CD4-positive, alpha-beta T cell treated with Interleukin-10 for 1 hour (primary cell): ENCODE data around the gene ARHGEF38.

ENCODE experiments used
- DNase-seq: peaks from one replicate; pipeline ENCODE4 v3.0.0-alpha.2; 2020

ARHGEF38 gene

DNA sequence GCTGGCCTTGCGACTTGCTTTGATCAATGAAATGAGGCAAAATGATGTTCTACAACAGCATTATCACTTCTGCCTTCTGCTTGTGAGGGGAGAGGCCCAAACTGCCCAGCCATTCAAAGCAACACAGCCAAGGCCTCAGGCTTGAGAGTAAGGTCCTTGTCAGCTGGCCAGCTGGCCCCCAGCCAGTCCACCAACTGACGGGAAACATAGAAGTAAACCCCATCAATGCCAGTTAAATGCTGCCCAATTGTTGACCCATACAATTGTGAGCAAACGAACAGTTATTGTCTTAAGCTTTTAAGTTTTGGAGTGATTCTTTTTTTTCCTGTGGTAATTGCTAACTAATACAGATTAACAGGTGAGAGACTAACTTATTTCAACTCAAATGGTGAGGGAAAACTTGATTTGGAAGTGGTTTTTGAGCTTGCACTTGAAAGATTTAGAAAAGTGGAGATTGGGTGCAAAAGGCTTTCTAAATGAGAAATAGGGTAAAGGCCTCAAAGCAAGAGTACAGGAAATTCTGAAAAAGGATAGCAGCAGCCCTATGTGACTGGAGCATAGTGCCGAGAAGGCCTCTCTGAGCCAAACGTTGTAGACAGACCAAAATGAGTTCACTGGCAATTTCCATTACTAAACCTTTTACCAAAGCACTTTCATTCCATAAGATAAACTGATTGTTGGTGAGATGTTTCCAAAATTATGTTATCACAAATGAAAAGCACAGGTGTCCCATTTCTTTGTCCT, 66.9 kb downstream of the ARHGEF38 start:
- DNase-seq = no peak

DNA sequence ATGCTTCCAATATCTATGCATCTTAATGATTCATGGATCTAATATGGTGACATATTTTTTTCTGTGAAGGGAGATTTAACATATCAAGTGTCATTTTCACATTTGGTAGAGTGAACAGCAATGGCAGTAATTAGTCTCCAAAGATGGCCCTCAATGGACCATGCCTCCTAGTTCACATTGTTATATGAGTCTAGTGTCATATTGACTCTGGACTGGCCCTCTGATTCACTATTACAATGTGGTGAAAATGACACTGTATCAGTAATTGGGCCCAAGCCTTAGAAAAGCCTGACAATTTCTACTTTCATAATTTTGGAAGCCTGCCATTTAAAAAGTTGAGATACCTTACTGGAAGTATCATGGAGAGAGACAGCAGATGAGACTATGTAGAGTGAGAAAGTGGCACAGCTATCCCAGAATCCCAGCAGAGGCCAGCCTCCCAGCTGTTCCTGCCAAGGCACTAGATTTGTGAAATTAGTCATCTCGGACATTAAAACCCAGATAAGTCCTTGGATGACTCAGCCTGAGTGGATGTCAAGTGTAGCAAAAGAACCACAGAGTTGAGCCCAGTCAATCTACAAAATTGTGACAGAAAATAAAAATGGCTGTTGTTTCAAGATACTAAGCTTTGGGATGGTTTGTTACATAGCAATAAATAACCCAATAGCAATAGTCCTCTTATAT, 68.4 kb downstream of the ARHGEF38 start:
- no peak for DNase-seq

DNA sequence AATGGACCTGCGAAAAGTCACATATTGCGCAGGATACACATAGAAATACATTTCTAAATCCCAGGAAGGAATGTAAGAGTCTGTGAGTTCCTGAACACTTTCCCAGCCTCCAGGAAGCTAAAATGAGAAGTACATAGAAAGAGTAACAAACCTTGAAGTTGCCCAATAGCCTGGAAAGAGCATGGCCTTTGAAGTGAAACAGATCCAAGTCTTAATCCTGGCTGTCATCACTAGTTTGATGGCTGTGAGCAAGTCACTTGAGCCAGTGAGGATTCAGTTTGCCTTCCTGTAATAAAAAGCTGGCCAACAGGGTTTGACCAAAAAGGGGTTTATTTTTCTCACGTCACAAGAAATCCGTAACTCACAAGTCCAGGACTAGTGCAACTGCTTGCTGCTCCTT, 69.8 kb downstream of the ARHGEF38 start:
- no peak for DNase-seq

DNA sequence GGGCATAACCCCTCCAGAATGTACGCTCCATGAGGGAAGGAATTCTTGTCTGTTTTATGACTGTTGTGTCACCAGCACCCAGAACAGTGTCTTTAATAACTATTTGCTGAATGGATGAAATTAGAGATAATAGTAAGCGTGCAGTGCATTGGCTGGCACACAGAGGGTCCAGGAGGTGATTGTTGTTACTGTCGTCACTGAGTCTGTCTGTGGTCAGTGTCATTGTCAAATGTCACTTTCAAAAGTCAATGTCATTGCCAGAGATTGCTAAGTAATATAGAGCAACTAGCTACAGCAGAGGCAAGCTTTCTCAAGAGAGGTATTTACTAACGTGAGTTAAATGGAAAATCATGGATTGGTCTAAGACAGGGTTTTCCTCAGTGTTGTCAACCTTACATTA, 70.7 kb downstream of the ARHGEF38 start:
- DNase-seq = no peak

DNA sequence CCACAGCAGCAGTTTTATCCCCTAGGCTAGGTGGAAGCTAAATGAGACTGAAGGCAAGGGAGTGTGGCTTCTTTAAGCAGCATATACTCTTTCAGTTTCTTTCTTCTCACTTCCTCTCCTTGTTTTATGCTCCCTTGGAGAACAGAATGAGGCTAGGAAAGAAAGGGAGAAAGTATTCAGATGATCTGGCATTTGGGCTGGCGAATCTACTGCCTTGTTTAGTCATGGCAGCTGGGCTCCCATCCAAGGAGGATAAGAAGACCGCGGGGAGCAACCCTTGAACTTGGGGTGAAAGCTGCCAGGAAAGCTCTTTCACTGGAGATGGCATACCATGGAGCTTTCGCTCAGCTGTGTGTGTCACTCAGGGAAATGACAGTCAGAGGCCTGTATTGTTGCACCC, 72.1 kb downstream of the ARHGEF38 start:
- no peak for DNase-seq

DNA sequence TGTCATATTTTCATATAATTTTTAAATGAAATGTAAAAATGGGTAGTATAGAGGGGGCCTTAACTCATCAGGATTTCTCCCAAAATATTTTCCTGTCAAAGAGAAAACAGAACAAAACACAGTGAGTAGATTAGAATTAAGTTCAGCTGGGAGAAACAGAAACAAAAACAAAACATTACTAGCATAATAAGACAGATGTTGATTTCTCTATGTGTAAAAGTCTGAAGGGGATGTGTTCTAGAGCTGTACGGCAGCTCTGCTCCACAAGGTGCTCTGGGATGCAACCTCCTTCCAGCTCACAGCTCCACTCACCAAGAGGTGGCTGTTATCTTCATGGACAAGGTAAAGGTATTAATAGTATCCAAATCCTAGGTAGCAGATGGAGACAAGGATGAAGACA, 72.8 kb downstream of the ARHGEF38 start:
- no peak for DNase-seq

DNA sequence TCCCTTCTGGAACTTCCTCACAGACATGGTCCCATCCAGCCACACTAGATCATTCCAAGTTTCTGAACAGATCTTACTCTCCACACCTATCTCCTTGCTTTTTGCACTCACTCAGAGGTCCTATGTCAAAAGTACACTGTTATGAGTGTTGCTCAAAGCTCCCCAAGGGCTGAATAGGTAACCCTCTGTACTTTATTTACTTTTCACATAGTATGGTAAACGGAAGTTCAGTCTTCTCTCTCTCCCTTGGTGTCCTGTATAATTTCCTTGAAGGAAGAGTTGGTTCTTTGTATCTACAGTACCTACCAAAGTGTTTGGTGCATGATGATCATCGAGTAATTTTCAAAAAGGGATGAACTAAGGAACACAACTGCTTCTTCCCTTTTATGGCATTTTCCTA, 74.4 kb downstream of the ARHGEF38 start:
- DNase-seq = no peak

DNA sequence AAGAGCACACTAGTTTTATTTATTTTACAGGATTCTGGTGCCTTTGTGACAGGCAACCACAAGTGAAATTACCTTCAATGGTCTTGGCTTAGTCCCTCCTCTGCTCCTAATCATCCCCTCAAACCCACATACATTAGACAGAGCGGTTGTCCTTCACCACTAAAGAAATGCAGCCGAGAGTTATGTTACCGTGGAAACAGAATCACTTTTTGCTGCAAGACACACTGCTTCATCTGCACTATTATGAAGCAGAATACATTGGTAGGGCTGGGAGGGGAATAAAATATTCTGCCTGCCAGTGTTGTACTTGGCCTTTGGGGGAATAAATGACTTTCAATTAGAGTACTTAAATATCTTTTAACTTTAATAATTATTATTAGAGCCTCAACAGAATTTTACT, 75.2 kb downstream of the ARHGEF38 start:
- no peak for DNase-seq

DNA sequence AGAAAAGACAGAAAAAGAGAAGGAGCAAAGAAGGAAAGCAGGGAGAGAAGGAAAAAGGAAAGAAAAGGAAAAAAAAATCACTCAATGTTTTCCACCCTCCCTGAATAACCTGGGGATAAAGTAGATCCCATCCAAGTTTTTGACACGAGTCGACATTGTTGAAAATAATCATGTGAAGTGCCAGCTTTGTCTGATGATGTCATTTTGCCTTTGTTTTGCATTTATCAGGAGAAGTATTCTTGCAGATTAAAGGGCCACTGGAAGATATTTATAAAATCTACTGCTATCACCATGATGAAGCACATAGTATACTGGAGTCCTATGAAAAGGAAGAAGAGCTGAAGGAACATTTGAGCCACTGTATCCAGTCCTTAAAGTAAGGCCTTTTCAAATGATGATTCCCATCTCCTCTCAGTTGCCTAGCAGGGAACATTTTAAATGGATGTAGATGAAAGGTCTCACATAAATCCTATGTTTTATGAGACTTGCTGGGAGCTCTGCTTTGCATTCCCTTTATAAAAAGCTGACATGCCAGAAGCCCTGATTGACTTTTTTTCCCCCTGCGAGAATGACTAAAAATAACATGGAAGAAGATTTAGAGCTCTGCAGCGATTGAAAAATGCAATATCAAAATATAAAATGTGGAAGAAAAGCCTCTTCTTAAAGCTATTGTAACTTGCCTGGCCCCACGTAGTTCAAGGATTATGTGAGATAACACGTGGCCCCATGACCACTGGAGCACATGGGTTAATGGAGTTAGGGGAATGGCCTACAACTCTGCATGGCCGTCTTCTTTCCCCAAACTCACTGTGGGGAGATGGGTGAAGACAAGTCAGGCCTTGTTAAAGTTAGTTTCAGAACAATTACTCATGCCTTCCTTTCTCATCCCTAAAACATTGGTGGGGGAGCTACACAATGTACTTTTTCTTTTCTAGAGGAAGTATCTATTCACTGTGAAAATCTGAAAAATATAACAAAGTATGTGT, 78.5 kb downstream of the ARHGEF38 start:
- no peak for DNase-seq

DNA sequence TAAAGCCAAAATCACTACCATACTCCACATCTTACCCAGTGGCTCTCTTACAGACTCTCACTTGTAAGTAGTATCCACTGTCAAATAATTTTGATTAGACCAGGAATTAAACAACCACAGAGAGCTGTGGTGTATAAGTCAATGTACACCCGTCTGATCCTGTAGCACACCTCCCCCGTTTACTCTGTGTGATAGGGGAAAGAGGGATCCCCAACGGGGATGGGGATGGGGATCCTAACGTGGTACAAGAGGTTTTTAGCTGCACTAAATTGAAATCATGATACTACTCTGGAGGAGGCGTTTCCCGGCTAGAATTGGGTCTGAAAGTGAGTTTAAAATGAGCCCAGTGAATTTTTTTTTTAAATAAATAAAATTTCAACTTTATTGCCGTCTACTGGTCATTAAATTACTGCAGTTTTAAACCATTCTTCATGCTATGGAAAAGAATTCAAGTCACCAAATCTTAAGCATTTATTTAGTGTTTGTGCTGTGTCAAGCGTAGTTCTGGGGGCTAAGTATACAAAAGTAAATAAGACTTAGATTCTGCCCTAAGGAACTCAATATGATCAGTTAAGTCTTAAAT, 79.5 kb downstream of the ARHGEF38 start:
- DNase-seq = no peak

DNA sequence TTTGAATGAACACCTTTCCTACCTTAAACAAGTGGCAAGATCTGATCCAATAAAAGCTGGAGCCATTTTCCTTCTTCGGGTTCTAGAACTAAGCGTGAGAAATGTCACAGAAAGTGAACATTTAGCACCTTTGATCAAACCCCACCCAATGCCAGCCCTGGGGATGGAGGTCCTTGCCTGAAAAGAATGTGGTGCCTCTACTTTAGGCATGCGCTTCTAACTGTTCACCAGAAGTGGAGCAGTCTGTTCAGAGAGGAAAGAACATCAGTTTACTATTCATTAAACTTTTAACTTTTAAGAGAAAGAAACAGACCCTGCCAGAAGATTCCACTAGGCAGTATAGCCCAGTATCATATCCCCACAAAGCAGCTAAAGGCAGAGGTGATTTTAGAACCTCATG, 80.2 kb downstream of the ARHGEF38 start:
- DNase-seq = no peak

DNA sequence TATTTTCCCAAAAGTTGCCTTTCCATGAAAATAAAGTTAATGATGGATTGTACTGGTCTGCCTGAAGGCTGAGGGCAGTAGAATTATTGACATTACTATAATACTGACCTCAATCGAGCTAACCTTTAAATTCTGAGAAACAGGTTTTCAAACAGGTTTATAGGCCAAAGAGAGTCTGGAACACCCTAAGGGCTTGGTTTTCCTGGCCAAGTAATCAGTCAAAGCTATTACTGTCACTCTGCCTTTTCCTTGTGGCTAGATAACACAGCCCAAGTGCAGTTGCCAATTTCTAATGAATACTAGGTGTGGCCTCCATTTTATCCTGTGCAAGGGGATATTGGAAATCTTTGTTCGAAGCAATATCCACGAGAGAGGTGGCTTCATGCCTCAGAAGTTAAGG, 80.8 kb downstream of the ARHGEF38 start:
- no peak for DNase-seq

DNA sequence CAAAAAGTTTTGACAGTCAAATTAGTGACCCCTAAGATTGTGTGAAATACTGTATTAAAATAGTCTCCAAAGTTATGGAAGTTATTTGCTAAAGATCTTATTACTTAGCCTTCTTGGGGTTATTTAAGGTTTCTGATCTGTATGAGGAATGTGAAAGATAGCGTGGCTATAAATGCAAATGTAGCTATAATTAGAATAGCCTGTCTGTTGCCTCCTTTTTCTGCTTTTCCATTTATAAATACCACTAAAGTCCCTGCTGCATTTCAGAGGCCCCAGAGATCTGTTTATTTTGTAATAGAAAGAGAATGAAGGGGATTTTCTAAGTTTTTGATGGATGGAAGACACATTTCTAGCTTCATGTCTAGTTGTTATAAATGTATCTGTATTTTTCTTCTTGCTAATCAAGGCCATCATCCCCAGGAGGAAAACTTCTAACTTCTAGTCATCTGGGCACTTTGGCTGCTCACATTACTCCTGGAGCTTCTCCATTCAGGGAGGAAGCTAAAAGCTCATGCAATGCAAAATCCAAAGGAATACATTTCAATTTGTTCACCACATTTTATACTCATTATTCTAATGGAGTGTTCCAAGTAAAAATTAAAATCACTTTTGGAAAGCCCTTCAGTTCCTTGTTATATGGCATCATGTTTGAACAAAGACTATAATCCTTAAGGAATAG, 82.1 kb downstream of the ARHGEF38 start:
- DNase-seq = no peak

DNA sequence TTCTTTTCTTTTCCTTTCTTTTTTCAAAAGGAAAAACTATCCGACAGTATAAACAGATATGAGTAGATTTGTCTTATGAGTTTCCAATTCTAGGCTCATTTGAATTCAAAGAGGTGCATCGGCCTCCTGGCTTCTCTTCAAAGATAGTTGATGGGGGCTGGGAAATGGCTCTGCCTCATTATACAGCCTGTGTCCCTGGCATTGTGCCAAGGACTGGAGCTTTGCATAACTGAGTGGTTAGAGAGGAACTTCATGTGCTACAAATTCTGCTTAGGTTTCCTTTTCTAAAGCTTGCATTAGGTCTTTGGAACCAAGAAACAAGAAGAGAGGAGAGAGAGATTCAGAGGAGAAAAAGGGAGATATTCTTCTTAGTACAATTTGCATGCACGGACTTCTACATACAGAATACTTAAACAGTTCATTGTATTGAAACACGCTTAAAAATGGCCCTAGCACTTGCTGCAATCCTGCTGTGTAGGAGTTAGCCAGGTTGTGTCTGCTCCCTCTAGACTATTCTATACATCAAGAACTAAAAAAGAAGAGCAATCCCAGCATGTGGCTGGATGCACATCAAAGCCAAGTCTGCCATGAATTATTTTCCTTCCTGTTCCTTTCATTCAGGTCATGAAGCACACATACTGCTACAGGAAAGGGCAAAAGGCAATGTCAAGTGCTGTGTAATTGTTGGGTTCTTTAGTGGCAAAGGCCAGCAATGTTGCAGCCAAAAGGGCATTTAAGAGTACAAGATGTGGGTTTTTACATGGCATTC, 85.2 kb downstream of the ARHGEF38 start:
- no peak for DNase-seq

DNA sequence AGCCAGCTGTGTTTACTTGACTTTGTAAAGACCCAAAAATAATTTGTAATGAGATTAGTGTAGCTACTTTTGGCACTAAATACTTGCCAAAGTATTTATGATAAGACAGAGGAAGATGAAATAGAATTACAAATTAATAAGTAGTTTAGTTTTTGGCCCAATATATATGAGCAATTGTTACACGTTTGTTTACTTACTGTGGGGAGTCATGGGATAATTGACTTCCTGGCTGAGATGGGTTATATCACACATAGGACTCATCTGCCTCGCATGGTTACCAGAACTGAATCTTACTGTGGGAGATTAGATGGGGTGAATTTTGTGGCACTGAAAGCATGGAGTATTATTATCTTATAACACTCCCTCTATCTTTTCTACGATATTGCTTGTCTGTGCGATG, 89.4 kb downstream of the ARHGEF38 start:
- no peak for DNase-seq

DNA sequence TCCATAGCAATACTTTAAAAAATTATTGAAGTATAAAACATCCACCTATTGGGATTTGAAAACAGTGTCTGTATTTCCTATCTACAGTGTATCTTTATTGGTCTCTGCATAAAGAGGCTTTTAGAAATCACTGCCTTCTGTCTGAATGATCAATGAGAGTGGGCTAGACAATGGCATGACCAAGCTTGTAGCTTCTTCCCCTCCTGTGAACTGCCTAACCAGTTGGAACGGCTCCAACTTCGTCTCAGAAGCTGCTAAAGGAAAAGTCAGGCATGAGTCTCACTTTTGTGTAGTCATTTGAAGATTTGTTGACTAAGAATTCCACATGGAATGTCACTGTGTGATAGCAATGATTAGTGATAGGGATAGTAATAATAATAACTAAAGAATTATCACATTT, 91.8 kb downstream of the ARHGEF38 start:
- no peak for DNase-seq

DNA sequence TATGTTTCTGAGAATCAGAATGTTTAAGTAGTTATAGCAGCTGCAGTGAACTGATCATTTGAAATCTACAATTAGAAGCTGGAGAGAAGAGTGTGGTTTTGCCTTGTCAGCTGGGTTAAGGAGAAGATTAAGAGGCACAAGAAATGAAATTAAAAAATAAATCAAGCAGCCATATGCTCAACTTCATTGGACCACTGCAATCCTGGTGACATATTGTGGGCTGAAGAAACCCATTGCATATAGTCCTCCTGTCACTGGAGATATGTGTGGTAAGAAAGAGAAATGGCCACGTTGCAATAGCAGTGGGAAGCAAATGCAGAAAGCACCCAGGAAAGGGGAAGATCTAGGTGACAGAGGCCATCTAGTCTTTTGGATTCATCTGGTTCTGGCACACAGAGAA, 93.0 kb downstream of the ARHGEF38 start:
- no peak for DNase-seq

DNA sequence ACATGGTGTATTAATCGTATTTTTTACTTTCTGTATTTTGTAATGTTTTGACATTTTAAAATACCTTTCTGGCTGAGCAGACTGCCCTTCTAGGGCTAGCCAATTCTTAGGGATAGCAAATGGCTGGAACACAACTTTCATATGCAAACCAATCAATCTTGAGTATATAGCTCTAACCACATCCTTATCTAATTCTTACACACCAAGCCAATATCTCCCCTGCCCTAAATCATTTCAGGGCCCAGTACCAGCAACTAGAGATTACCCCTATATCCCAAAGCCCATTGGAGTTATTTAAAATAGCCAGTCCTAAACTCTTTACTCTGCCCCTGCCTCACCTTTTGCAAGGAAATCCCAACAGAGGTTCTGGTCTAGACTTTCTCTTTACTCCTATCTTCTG, 97.8 kb downstream of the ARHGEF38 start:
- DNase-seq = no peak

DNA sequence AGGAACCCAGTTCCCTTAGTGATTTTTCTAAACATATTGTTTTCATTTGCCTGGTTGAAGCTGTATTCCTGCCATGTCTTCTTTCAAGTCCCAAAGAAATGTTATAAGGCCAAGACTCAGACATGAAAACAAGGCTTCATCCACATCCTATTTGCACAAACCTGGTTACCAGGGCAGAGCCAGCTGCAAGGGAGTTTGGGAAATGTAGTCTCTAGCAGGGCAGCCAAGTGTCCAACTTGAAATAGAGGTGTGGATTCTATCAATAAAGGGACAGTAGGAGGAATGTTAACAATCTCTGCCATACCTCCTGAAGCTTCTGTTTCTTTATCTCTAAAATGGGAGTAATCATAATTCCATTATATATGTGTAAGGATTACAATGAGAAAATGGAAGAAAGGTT, 99.5 kb downstream of the ARHGEF38 start:
- no peak for DNase-seq

DNA sequence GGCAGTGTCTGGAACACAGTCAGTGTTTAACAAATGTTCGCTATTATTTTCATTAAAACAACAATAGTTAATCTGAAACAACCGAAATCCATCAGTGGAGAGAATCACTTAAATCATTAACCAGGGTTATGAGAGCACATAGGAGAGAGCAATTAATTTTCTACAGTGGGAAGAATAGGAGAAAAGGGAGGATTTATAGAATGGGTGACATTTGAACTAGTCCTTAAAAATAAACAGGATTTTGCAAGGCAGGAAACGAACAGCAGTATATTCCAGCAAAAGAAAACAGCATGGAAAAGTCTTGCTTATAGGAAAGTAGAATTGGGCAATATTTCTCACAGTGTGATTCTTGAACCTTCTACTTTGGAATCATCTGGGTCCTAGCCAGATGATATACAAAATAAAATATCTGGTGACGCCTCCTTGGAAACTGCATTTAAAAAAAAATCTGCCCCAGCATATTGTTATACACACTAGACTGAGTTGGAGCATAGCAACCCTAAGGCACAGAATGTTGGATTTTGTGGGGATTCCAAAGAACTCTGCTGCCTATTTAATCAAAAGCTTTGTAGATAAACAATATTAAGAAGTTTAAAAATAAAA, 100.0 kb downstream of the ARHGEF38 start:
- no peak for DNase-seq

DNA sequence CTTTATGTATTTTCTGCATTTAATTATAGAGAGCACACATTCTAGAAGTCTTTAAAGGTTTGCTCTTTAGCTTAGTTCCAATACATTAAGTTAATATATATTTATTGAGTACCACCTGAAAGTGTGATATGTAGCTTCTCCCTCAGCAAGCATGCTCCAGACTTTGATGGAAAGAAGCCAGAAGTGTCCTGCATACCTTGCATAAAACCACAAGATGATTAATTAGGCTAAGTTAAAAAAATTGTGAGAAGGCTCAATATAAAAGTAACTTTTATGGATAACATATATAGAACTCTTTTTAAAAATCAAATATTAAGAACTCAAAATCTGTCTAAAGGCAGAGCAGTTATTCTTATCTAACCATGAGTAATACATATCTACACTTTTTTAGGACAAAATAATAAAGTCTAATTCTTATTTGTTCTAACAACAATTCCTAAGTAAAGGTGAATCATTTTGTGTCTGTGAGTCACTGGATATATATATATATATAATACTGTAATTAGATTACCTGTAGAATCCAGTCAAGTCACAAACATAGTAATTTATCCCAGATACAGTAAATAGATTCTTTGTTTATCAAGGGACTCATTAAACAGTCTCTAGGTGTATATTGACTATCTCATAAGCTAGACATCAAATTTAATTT, 104.8 kb downstream of the ARHGEF38 start:
- DNase-seq = no peak
